Heart right ventricle (tissue), 16 donors: ENCODE measurements around the gene ANAPC15. TPM values are rescaled to one million over a fixed set of nuclear protein-coding genes. Genes with fewer than 3 reads are reported as not detected.

Source experiments
- ATAC-seq, 8 donors: fragments of 200-7000 bp; cut with Tn5 transposase; one replicate each; pipeline ENCODE4 v1.9.1; 2020; ENCODE audit warnings: mild to moderate bottlenecking in 8 of 8, moderate library complexity in 8 of 8, moderate number of reproducible peaks in 1 of 8
- DNase-seq, 2 donors: peaks; one replicate each; pipeline ENCODE4 v3.0.0-alpha.2; 2020
- H3K27ac ChIP-seq, 10 donors: fragments of 200-600 bp; sonication (generic) in 2 of 10; one replicate each; pipeline versions ENCODE4 v1.5.0 to v1.8.0; 2020 to 2022; ENCODE audit warnings: mild to moderate bottlenecking in 3 of 10
- H3K27me3 ChIP-seq, 7 donors: fragments of 200-600 bp; one replicate each; pipeline ENCODE4 v1.8.0; 2021 to 2022; ENCODE audit warnings: mild to moderate bottlenecking in 2 of 7
- H3K36me3 ChIP-seq, 9 donors: fragments of 200-600 bp; sonication (generic) in 1 of 9; one replicate each; pipeline versions ENCODE4 v1.5.0 to v1.8.0; 2020 to 2022; ENCODE audit warnings: mild to moderate bottlenecking in 2 of 9
- H3K4me1 ChIP-seq, 9 donors: fragments of 200-600 bp; sonication (generic) in 1 of 9; one replicate each; pipeline versions ENCODE4 v1.5.0 to v1.8.0; 2020 to 2022; ENCODE audit warnings: mild to moderate bottlenecking in 4 of 9
- H3K4me3 ChIP-seq, 10 donors: fragments of 200-600 bp; sonication (generic) in 2 of 10; one replicate each; pipeline versions ENCODE4 v1.5.0 to v1.8.0; 2020 to 2022; ENCODE audit warnings: mild to moderate bottlenecking in 7 of 10, moderate library complexity in 2 of 10
- H3K9me3 ChIP-seq, 11 donors: fragments of 200-600 bp in 10 of 11; sonication (generic) in 2 of 11; one replicate each; pipeline versions ENCODE4 v1.5.0 to v1.8.0; 2013 to 2022; ENCODE audit warnings: mild to moderate bottlenecking in 2 of 11, control low read depth in 1 of 11, moderate library complexity in 1 of 11
- WGBS, 2 donors: extraction: QIAGEN DNeasy Blood & Tissue Kit; methylation state at CpG; one replicate each; pipeline ENCODE4 v1.1.7; 2013; ENCODE audit warnings: inconsistent platforms in 1 of 2; 5-methylcytosine and 5-hydroxymethylcytosine counted together
- intact Hi-C, 10 donors: fragments of 100-400 bp; cut with DNase I; formaldehyde crosslinking; loops; one replicate each; pipeline versions ENCODE4 v1.11.1 to v1.14.2; 2022
- polyA plus RNA-seq, 2 donors: library from polyadenylated mRNA; stranded (reverse); fragments of 200-250 nt; gene quantifications; one replicate each; pipeline ENCODE4 v1.2.3, GENCODE V29; 2013
- total RNA-seq, 10 donors: library from RNA; stranded (reverse); fragmentation: NEBNext Ultra II Directional in 3 of 10; extraction: Animal tissue kit (Norgen Biotek cat#: 25700) in 3 of 10; gene quantifications; one replicate each; pipeline versions ENCODE4 v1.2.1 to v1.2.4, GENCODE V29; 2021 to 2023
- TF ChIP-seq, protein P1 (sequence below), 9 donors: fragments of 200-600 bp; sonication (generic) in 2 of 9; IDR thresholded peaks; one replicate each; pipeline versions ENCODE4 v1.5.0 to v1.8.0; 2021 to 2022; ENCODE audit warnings: antibody characterized with exemption in 9 of 9, mild to moderate bottlenecking in 5 of 9, moderate library complexity in 1 of 9
- donor health status: Arrhythmogenic right ventricular cardiomyopathy.
- donor health status: ischemic (EF 13 %, LVEDD 7.1; RV severe dilation, severe dysfunction).
- donor health status: healthy with polysubstance abuse.
- donor health status: DM: no; HTN: yes; CAD: no.
- donor health status: DM: no; HTN: no; CAD: no.
- donor health status: ischemic (EF 25% LVEDD 6.9; RV normal size, moderate dysfunction).
- donor health status: ischemic (EF 25% LVEDD 5.7; RV mildly dilated, moderate dysfunction).
- donor health status: healthy.
- donor health status: DM: yes; HTN: yes; CAD: no.
- donor health status: Ischemic cardiomyopathy.
- donor health status: ischemic (EF 35%, LVEDD 5.7; RV mildly dilated, moderate dysfunction).
- donor health status: nonischemic (EF 11% LVEDD 7.7; RV severe dilation, severe dysfunction).
- donor health status: DM: yes; HTN: yes; CAD: no.
- donor health status: PGD.
- donor health status: ischemic (EF 29% LVEDD 5.4; RV normal size, mild dysfunction).
- donor health status: nonischemic (EF 23%, LVEDD 6.1; RV moderate dilation, normal function).

The ANAPC15 gene
- total and polyA plus RNA-seq, 12 donors = 31.8 to 104 (median 46.8) TPM

DNA sequence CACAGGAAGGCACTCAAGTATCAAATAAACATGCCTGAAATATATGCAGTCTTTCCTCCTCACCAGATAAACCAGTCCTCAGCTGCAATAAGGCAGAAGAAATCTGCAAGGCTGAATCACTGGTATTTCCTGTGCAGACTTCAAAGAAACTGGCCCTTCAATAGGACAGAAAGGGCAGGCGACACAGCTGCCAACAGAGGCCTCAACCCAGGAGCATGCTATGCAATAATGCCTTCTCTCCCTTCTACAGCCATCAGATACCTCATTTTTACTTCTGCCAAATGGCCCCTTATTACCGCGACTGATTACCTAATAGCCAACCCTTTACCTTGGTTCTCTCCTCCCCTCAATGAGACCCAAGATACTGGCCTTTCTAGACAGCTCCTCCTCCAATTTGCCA is 40.1 kb downstream of the ANAPC15 start:
- Histone ChIP-seq H3K36me3 (peaks cover 0 to 20% (median 0%) of the 10 kb centered on the region in 9 donors), H3K27me3 (no peaks in the 10 kb centered on the region), H3K4me1 (peaks cover 5 to 67% (median 35%) of the 10 kb centered on the region in 9 donors), H3K27ac (peak overlapping the region in 2 of 10 donors; percentile 31 to 48), H3K4me3 (no peak overlapping the region), H3K9me3 (no peaks in the 10 kb centered on the region)
- intact Hi-C loops = no loop called here
- TF ChIP-seq, protein P1, sequence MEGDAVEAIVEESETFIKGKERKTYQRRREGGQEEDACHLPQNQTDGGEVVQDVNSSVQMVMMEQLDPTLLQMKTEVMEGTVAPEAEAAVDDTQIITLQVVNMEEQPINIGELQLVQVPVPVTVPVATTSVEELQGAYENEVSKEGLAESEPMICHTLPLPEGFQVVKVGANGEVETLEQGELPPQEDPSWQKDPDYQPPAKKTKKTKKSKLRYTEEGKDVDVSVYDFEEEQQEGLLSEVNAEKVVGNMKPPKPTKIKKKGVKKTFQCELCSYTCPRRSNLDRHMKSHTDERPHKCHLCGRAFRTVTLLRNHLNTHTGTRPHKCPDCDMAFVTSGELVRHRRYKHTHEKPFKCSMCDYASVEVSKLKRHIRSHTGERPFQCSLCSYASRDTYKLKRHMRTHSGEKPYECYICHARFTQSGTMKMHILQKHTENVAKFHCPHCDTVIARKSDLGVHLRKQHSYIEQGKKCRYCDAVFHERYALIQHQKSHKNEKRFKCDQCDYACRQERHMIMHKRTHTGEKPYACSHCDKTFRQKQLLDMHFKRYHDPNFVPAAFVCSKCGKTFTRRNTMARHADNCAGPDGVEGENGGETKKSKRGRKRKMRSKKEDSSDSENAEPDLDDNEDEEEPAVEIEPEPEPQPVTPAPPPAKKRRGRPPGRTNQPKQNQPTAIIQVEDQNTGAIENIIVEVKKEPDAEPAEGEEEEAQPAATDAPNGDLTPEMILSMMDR (IDR thresholded peaks at IDR 0.05) = no peak
- 75 to 76% methylated on average over 3 of the region's 3 CpGs for WGBS, 2 donors
- DNase-seq = no peak
- ATAC-seq = no peak

DNA sequence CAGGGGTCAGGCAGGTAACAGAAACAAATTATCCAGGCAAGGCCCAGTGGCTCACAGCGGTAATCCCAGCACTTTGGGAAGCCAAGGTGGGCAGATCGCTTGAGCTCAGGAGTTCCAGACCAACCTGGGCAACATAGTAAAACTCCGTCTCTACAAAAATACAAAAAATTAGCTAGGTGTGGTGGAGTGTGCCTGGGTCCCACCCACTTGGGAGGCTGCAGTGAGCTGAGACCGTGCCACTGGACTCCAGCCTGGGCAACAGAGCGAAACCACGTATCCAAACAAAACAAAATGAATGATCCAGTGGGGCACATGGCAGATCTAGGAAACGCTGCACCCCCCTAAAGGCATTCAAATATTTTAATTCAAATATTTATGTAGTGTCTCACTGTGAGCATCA is 42.0 kb downstream of the ANAPC15 start:
- 95 to 99% methylated on average over 7 of the region's 7 CpGs for WGBS, 2 donors
- no peak for DNase-seq
- TF ChIP-seq, protein P1 (IDR thresholded peaks at IDR 0.05) = no peak
- no peak for ATAC-seq
- Histone ChIP-seq H3K4me1 (peaks cover 6 to 78% (median 48%) of the 10 kb centered on the region in 9 donors), H3K27me3 (no peaks in the 10 kb centered on the region), H3K36me3 (peaks cover 0 to 25% (median 0%) of the 10 kb centered on the region in 9 donors), H3K9me3 (no peaks in the 10 kb centered on the region), H3K4me3 (no peak overlapping the region), H3K27ac (peak overlapping the region in 9 of 10 donors; percentile 34 to 87 (median 71))
- intact Hi-C loops = no loop called here

DNA sequence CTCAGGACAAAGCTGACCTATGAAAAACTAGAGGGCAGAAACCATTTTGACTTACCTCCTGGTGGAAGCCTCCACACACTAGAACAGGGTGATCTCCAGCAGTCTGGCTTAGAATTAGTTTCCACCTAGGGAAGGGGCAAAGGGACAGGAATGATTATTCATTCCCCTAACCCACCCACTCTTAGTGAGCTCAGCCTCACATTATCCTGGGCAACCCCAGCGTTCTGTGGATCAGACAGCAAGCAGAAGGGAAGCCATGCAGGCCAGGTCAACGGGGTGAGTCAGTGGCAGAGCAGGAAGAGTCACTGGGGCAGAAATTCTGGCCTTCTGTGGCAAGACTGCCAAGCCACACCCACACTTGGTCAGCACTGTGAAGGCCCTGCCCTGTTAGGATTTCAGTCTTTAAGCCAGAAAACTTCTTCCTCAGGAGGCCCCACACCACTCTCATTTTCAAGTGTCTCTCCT is 42.7 kb downstream of the ANAPC15 start:
- DNase-seq = peak; percentile 74 to 80
- Histone ChIP-seq H3K9me3 (no peaks in the 10 kb centered on the region), H3K4me1 (peaks cover 6 to 73% (median 48%) of the 10 kb centered on the region in 9 donors), H3K4me3 (peak overlapping the region in 1 of 10 donors; percentile 19), H3K27me3 (no peaks in the 10 kb centered on the region), H3K36me3 (peaks cover 0 to 31% (median 0%) of the 10 kb centered on the region in 9 donors), H3K27ac (peak overlapping the region; percentile 21 to 87 (median 69))
- WGBS, 2 donors = 9 to 20% methylated on average over 2 of the region's 2 CpGs
- ATAC-seq = peak; percentile 92 to 99 (median 94)
- TF ChIP-seq, protein P1 (IDR thresholded peaks at IDR 0.05) = no peak
- intact Hi-C loops = no loop called here

DNA sequence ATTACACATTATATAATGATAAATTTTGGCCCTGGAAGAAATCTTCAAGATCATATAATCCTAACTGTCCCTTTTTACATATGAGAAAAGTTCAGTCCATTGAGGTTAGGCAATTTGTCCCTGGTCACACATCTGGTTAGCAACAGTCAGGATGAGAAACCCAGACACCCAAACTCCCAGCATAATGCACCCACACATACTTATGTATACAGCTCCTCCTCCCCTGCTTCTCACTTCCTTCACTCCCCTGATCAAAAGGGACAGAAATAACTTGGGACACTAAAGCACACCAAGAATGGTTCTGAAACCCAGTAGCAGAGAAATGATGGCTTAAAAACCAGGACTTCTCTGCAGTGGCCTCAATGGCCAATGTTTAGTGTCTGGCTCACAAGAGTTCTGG is 43.3 kb downstream of the ANAPC15 start:
- Histone ChIP-seq H3K27ac (peak overlapping the region in 9 of 10 donors; percentile 34 to 87 (median 71)), H3K27me3 (no peaks in the 10 kb centered on the region), H3K4me3 (peak overlapping the region in 1 of 10 donors; percentile 19), H3K4me1 (peaks cover 6 to 70% (median 48%) of the 10 kb centered on the region in 9 donors), H3K36me3 (peaks cover 0 to 37% (median 0%) of the 10 kb centered on the region in 9 donors), H3K9me3 (no peaks in the 10 kb centered on the region)
- ATAC-seq (peak in 4 of 8 donors; percentile 27 to 43 (median 35)), DNase-seq (no peak)
- TF ChIP-seq, protein P1 (IDR thresholded peaks at IDR 0.05) = no peak
- intact Hi-C loops = no loop called here
